ENCODE results near the gene FOXI1.

The FOXI1 gene

DNA sequence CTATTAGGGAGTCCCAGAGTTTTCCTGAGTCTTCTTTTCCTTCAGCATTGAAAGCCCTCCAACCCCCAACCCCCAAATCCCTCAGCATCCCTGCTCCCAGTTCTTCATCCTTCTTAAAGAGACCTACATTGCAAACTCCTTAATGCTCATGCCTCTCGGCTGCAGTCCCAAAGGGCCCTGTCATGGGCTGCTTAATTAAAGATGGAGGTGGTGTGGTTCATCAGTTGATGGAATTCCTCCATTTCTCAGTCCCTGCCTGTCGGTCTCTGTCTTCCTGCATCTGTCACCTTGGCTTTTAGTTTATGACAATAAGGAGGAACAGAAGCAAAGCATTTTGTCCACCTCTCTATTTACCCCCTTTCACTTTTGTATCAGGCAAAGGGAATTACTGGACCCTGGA is 2.0 kb downstream of the FOXI1 start:
- H3K4me1 Mint-ChIP-seq: no peaks in the 10 kb centered on the region
- peaks cover 27% of the 10 kb centered on the region for H3K27me3 Mint-ChIP-seq (ENCODE audit: low read depth)
- H3K36me3 Mint-ChIP-seq (ENCODE audit: low read depth): no peaks in the 10 kb centered on the region
- no peak overlapping the region for H3K27ac Mint-ChIP-seq
- H3K9me3 Mint-ChIP-seq: no peaks in the 10 kb centered on the region
- H3K4me3 Mint-ChIP-seq: no peak overlapping the region
- TF ChIP-seq, protein P1, sequence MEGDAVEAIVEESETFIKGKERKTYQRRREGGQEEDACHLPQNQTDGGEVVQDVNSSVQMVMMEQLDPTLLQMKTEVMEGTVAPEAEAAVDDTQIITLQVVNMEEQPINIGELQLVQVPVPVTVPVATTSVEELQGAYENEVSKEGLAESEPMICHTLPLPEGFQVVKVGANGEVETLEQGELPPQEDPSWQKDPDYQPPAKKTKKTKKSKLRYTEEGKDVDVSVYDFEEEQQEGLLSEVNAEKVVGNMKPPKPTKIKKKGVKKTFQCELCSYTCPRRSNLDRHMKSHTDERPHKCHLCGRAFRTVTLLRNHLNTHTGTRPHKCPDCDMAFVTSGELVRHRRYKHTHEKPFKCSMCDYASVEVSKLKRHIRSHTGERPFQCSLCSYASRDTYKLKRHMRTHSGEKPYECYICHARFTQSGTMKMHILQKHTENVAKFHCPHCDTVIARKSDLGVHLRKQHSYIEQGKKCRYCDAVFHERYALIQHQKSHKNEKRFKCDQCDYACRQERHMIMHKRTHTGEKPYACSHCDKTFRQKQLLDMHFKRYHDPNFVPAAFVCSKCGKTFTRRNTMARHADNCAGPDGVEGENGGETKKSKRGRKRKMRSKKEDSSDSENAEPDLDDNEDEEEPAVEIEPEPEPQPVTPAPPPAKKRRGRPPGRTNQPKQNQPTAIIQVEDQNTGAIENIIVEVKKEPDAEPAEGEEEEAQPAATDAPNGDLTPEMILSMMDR (IDR thresholded peaks at IDR 0.05; ENCODE audit: unreplicated experiment in 3 of 3): no peak

DNA sequence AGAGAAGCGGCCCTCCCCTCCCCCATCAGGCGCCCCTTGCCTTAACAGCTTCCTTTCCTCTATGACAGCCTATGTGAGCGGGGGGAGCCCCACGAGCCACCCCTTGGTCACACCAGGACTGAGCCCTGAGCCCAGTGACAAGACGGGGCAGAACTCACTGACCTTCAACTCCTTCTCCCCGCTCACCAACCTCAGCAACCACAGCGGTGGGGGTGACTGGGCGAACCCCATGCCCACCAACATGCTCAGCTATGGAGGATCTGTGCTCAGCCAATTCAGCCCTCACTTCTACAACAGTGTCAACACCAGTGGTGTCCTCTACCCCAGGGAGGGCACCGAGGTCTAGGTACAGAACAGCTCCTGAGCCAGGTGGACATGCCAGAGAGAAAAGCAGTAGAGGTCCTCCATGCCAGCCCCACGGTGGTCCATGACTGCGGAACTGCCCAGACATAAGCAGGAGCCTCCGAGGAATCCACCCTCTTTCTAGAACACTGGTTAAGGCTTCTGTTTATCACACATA is 2.6 kb downstream of the FOXI1 start:
- Mint-ChIP-seq H3K4me3 (no peak overlapping the region), H3K9me3 (no peaks in the 10 kb centered on the region), H3K27ac (no peak overlapping the region), H3K36me3 (ENCODE audit: low read depth) (no peaks in the 10 kb centered on the region), H3K27me3 (ENCODE audit: low read depth) (peaks cover 27% of the 10 kb centered on the region), H3K4me1 (no peaks in the 10 kb centered on the region)
- TF ChIP-seq, protein P1 (IDR thresholded peaks at IDR 0.05; ENCODE audit: unreplicated experiment in 3 of 3): no peak

DNA sequence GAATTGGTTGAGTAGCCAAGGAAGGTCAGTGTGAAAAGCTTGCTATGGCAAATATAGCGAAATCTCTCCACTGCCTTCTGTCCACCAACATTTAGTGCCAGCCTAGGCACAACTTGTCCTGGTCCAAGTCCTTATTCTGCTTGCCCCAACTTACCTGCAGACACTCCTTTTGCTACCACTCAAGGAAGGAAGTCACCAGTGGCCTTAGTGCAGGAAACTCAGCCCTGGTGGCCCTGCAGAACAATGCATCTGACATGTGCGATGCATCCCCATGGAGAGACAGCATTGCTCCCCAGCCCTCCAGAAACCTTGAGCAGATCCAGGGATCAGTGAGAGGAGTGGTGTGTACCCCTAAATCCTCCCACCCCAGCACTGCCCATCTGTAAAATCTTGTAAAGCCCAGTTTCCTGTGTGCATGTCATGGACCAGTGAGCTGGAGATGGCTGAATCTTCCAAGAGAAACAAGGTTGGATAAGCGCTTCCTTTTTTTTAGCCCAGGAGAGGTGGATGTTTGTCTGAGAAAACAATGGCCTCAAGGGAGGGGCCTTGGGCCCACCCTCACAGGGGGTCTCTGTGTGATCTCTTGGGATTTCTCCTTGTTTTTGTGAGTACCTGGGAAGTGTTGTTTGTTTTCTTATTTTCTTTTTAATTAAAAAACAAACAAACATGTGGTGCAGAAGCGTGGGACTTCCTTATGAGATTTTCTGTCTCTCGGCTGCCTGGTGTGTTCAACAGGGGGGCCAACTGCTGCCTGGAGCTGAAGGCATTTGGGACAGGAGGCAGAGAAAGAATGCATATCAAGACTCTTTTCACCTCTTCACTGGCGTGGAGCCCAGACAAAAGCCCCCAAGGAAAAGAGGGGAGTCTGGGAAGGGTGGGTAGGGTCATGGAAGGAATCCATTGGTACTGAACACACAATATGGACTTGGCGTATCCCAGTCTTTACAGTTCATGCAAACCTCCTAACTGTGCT is 3.6 kb downstream of the FOXI1 start:
- Mint-ChIP-seq H3K27me3 (ENCODE audit: low read depth) (peaks cover 23% of the 10 kb centered on the region), H3K9me3 (no peaks in the 10 kb centered on the region), H3K36me3 (ENCODE audit: low read depth) (no peaks in the 10 kb centered on the region), H3K4me1 (no peaks in the 10 kb centered on the region), H3K27ac (no peak overlapping the region), H3K4me3 (no peak overlapping the region)
- TF ChIP-seq, protein P1 (IDR thresholded peaks at IDR 0.05; ENCODE audit: unreplicated experiment in 3 of 3): no peak

DNA sequence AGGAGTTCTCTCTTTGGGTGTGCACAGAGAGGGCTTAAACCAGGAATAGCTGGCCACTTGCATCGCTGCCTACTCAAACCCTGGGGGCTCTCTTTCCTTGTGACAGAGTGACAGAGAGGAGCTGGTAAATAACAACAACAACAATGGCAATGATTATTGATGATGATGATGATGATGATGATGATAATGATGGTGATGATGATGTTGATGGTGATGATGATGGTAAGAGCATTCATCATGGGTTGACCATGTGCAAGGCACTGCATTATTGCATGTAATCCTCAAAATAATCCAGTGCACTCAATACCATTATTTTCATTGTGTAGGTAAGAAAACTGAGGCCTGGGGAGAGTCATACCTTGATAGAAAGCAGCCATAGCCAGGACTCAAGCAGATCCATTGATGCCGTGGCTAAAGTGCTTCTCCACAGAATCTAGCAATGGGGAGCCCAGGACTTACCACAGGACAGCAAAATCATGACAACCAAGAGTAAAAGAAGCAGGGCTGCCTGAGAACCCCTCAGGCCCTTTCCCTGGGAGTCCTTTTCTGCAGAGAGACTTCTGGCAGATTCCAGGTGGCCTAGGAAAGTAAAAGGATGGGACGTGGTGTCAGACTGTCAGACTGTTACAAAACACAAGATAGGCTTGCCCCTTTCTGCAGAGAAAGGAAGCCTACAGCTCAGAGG is 4.8 kb downstream of the FOXI1 start:
- peaks cover 23% of the 10 kb centered on the region for H3K27me3 Mint-ChIP-seq (ENCODE audit: low read depth)
- no peaks in the 10 kb centered on the region for H3K4me1 Mint-ChIP-seq
- H3K36me3 Mint-ChIP-seq (ENCODE audit: low read depth): no peaks in the 10 kb centered on the region
- H3K9me3 Mint-ChIP-seq: no peaks in the 10 kb centered on the region
- no peak overlapping the region for H3K4me3 Mint-ChIP-seq
- no peak overlapping the region for H3K27ac Mint-ChIP-seq
- TF ChIP-seq, protein P1 (IDR thresholded peaks at IDR 0.05; ENCODE audit: unreplicated experiment in 3 of 3): no peak

DNA sequence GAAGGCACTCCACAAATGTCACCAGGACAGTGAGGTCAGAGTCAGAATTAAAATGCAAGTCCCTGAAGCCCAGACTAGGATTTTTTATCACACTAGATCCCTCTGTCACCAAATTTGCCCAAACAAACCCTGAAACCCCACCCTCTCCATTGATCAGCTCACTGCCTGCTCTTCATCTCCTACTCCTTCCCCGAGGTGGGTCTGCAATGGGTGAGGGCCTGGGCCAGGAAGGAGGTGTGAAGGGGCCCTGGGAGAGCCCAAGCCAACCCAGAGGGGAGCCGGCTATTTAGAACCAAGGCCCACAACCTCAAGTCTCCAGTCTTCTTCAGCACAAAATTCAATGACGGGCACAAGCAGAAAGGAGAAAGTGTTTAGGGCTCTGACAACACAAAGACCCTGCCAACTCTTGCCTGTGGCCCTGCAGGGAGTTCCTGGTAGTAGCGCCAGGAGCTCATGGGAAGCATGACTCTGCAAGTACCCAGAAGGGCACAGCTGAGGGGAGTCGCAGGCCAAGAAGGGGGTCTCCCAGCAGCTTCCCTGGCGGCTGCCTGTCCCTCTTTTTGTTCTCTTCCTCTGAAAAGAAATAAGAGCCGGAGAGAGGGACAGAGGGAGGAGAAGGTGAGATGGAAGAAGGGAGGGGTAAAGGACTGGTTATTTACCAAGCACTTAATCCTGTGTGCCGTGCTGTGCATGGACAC is 5.5 kb downstream of the FOXI1 start:
- no peaks in the 10 kb centered on the region for H3K36me3 Mint-ChIP-seq (ENCODE audit: low read depth)
- no peaks in the 10 kb centered on the region for H3K4me1 Mint-ChIP-seq
- H3K27me3 Mint-ChIP-seq (ENCODE audit: low read depth): peaks cover 23% of the 10 kb centered on the region
- TF ChIP-seq, protein P1 (IDR thresholded peaks at IDR 0.05; ENCODE audit: unreplicated experiment in 3 of 3): no peak
- H3K4me3 Mint-ChIP-seq: no peak overlapping the region
- H3K9me3 Mint-ChIP-seq: no peaks in the 10 kb centered on the region
- no peak overlapping the region for H3K27ac Mint-ChIP-seq

Data from nephron (organoid).